ENCODE measurements around the gene TENM4. TPM values are rescaled to one million over a fixed set of nuclear protein-coding genes. Genes with fewer than 3 reads are reported as not detected.
"Not testable (repeated sequence)": the region's sequence is repeated elsewhere in the genome, so short reads cannot be mapped to it uniquely, and the experiment has no call there.

Gene TENM4
- total RNA-seq, 2 experiments from 2014 or later: not detected

GRCh38 chr11:78831571-78831970, 609.3 kb downstream of the TENM4 start:
- POLR2A ChIA-PET: no interaction called here
- Mint-ChIP-seq H3K36me3 (no peaks in the 10 kb centered on the region), H3K4me1 (no peaks in the 10 kb centered on the region), H3K4me3 (no peak overlapping the region), H3K27me3 (peaks cover 12% of the 10 kb centered on the region), H3K27ac (no peak overlapping the region), H3K9me3 (no peaks in the 10 kb centered on the region)
- ATAC-seq (ENCODE audit: low read depth) (no peak), DNase-seq (no peak)

DNA sequence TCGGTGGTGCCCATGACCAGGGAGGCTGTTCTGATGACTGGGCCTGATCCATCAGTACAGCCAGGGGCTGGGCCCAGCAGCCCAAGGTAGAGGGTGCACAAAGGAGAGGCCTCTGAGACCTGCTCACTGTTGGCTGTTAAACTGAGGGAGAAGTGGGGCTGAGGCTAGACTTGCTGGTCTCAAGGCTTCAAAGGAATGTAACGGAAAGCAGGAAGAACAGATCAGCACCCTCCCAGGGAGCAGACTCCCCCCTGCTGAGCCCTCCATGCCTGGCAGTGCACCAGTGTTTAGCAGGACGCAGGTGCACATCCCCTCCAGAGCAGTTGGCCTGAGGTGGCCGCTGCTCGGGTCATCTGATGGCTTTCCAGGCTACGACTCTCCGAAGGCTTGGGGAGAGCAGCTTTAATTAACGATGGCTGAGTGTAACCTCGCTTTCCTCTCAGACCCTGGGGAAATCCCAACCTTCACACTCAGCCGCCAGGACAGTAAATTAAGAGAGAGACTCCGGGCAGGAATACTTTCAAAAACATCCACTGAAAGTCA, 610.5 kb downstream of the TENM4 start:
- Mint-ChIP-seq H3K4me3 (no peak overlapping the region), H3K36me3 (no peaks in the 10 kb centered on the region), H3K4me1 (no peaks in the 10 kb centered on the region), H3K9me3 (no peaks in the 10 kb centered on the region), H3K27me3 (peaks cover 7% of the 10 kb centered on the region), H3K27ac (no peak overlapping the region)
- POLR2A ChIA-PET: no interaction called here
- ATAC-seq (ENCODE audit: low read depth): no peak
- DNase-seq: no peak

DNA sequence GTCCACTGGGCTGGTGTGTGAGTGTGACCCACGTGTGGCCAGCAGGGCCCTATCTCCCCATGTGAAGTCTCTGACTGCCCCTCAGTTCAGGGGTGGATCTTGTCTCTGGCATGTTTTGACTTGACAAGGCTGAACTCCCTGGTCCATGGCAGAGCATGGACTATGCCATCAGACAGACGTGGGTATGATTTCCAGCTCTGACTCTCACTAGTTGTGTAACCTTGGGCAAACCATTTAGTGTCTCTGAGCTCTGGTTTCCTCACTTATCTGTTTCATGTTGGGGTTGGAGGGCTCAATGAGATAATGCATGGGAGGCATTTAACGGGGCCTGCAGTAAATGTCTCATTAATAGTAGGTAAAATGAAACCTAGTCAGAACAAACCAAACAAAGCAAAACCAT, 611.7 kb downstream of the TENM4 start:
- DNase-seq (no peak), ATAC-seq (ENCODE audit: low read depth) (no peak)
- Mint-ChIP-seq H3K27me3 (peaks cover 7% of the 10 kb centered on the region), H3K9me3 (no peaks in the 10 kb centered on the region), H3K36me3 (no peaks in the 10 kb centered on the region), H3K27ac (no peak overlapping the region), H3K4me1 (no peaks in the 10 kb centered on the region), H3K4me3 (no peak overlapping the region)
- POLR2A ChIA-PET: no interaction called here

DNA sequence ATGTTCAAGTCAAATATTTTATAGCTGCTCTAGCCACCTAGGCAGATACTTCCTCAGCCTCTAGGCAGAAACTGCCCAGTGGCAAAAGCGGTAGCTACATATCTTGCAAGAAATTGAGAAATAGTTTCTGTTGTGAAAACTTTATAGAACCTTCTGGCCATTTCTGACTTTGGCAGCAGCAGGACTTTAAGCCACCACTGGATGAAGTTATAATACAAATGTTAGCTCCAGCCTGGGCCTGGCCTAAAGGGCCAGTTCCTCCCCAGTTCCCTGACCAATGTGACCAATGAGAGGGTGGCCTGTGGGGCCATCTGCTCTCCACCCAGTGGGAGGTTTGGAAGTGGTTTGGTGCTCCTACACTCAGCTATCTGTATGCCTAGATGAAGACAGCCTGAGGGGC, 612.2 kb downstream of the TENM4 start:
- ATAC-seq (ENCODE audit: low read depth) (no peak), DNase-seq (no peak)
- no peaks in the 10 kb centered on the region for H3K4me1 Mint-ChIP-seq

GRCh38 chr11:78827291-78827690, 613.5 kb downstream of the TENM4 start:
- H3K4me1 Mint-ChIP-seq; H3K9me3 Mint-ChIP-seq; ATAC-seq (ENCODE audit: low read depth); DNase-seq; H3K4me3 Mint-ChIP-seq; H3K27me3 Mint-ChIP-seq; H3K27ac Mint-ChIP-seq; H3K36me3 Mint-ChIP-seq; POLR2A ChIA-PET: not testable (repeated sequence)

More for the DNA sequence above, 612.2 kb downstream of the TENM4 start:
- no peaks in the 10 kb centered on the region for H3K36me3 Mint-ChIP-seq
- POLR2A ChIA-PET: no interaction called here
- H3K4me3 Mint-ChIP-seq: no peak overlapping the region
- no peak overlapping the region for H3K27ac Mint-ChIP-seq
- H3K27me3 Mint-ChIP-seq: peaks cover 5% of the 10 kb centered on the region
- no peaks in the 10 kb centered on the region for H3K9me3 Mint-ChIP-seq

- Mint-ChIP-seq H3K4me1 (no peaks in the 10 kb centered on the region), H3K27me3 (no peaks in the 10 kb centered on the region), H3K27ac (no peak overlapping the region), H3K9me3 (no peaks in the 10 kb centered on the region), H3K4me3 (no peak overlapping the region), H3K36me3 (no peaks in the 10 kb centered on the region)
- ATAC-seq (ENCODE audit: low read depth) (no peak), DNase-seq (no peak)
- POLR2A ChIA-PET: no interaction called here
Observed at GRCh38 chr11:78825591-78826020, 615.2 kb downstream of the TENM4 start.

DNA sequence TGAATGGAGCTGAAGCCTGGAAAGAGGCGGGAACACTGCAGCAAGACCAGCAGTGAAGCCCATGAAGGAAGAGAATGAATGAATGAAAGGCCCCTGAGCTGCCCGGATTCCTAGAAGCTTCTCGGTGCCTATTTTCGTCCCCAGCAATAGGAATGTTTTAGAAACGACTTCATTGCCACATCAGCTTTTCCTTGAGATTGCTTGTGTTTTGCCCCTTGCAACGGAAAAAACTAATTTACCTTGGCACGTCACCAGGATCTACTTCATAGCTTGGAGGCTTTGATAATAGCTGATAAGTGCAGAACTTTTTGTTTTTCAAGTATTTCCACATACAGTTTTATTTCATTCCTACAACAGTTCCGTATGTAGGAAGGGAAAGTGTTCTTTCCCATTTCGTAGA, 617.2 kb downstream of the TENM4 start:
- DNase-seq (no peak), ATAC-seq (ENCODE audit: low read depth) (no peak)
- no peaks in the 10 kb centered on the region for H3K9me3 Mint-ChIP-seq
- POLR2A ChIA-PET: no interaction called here
- no peaks in the 10 kb centered on the region for H3K36me3 Mint-ChIP-seq
- no peak overlapping the region for H3K27ac Mint-ChIP-seq
- H3K27me3 Mint-ChIP-seq: peaks cover 6% of the 10 kb centered on the region
- no peak overlapping the region for H3K4me3 Mint-ChIP-seq
- no peaks in the 10 kb centered on the region for H3K4me1 Mint-ChIP-seq

DNA sequence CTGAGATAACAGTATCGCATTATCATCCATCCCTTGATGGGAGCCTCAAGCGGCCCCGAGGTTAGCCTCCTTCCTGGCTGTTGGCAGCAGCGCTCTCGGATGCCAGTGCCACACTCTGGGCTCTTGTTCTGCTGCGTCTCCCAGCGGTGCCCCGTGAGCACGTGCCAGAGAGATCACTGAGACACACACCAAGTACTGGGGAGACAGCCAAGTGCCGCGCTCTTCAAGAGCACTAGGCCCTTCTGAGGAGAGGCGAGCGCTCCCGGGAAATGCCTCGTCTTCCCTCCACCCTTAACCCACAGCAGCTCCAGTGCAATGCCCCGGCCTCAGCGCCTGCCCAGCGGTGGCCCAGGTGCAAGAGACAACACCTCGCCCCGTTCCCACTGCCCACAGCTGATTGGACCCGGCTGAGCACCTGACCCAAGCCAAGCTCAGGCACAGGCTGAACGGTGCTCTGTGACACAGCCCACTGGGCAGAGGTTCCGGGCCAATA, 617.9 kb downstream of the TENM4 start:
- Mint-ChIP-seq H3K27me3 (peaks cover 9% of the 10 kb centered on the region), H3K4me1 (no peaks in the 10 kb centered on the region), H3K4me3 (no peak overlapping the region), H3K9me3 (no peaks in the 10 kb centered on the region), H3K27ac (no peak overlapping the region), H3K36me3 (no peaks in the 10 kb centered on the region)
- no peak for ATAC-seq (ENCODE audit: low read depth)
- no peak for DNase-seq
- POLR2A ChIA-PET: no interaction called here

DNA sequence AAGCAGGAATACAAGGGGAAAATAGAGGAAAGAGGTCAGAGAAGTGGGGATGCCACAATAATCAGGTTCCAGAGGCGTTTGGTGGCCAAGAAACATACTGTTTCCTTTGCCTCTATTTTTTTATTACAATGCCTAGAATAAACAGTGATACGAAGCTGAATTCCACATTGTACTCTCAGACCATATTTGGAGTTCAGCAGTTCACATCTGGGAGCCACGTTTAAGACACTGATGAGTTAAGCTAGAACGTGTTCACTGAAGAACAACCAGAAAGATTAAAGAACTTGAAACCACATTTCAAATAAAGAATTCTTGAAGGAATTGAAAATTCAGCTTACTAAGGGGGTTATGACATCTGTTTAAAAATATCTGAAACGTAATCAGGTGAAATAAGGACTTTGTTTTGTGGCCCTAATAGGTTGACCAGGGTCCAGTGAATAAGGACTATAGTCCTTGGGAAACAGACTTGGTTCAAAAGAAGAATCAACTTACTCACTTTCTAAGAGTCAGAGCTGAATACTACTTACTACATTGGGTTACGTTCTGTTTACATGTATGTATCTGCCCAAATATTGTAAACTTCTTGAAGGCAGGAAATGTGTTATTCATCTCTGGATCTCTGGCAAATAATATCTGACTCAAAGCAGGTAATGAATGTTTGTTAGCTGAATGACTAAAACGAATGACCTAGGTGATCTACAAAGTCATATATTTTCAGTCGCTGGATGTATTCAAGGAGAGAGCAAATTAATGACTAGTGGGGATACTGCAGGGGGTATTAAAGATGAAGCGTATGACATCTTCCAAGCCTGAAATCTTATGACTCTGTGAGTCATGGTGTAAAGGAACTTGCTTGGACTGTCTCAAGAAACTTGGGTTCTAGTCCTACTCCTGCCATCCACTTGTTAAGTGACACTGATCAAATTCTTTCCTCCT, 619.2 kb downstream of the TENM4 start:
- no peaks in the 10 kb centered on the region for H3K4me1 Mint-ChIP-seq
- no peak overlapping the region for H3K27ac Mint-ChIP-seq
- no peak for DNase-seq
- H3K4me3 Mint-ChIP-seq: no peak overlapping the region
- H3K27me3 Mint-ChIP-seq: peaks cover 14% of the 10 kb centered on the region
- POLR2A ChIA-PET: no interaction called here
- H3K9me3 Mint-ChIP-seq: no peaks in the 10 kb centered on the region
- no peak for ATAC-seq (ENCODE audit: low read depth)
- no peaks in the 10 kb centered on the region for H3K36me3 Mint-ChIP-seq

GRCh38 chr11:78820741-78821140, 620.1 kb downstream of the TENM4 start:
- POLR2A ChIA-PET: no interaction called here
- H3K4me1 Mint-ChIP-seq: no peaks in the 10 kb centered on the region
- H3K36me3 Mint-ChIP-seq: no peaks in the 10 kb centered on the region
- peaks cover 17% of the 10 kb centered on the region for H3K27me3 Mint-ChIP-seq
- H3K4me3 Mint-ChIP-seq: no peak overlapping the region
- ATAC-seq (ENCODE audit: low read depth): no peak
- no peak overlapping the region for H3K27ac Mint-ChIP-seq
- no peaks in the 10 kb centered on the region for H3K9me3 Mint-ChIP-seq
- DNase-seq: no peak

- Mint-ChIP-seq H3K4me3 (no peak overlapping the region), H3K27me3 (peaks cover 20% of the 10 kb centered on the region), H3K27ac (no peak overlapping the region), H3K4me1 (no peaks in the 10 kb centered on the region), H3K36me3 (no peaks in the 10 kb centered on the region), H3K9me3 (no peaks in the 10 kb centered on the region)
- ATAC-seq (ENCODE audit: low read depth) (no peak), DNase-seq (no peak)
- POLR2A ChIA-PET: no interaction called here
Observed at GRCh38 chr11:78818201-78818600, 622.6 kb downstream of the TENM4 start.

GRCh38 chr11:78815831-78816230, 625.0 kb downstream of the TENM4 start:
- no peak overlapping the region for H3K27ac Mint-ChIP-seq
- DNase-seq (no peak), ATAC-seq (ENCODE audit: low read depth) (no peak)
- H3K36me3 Mint-ChIP-seq: no peaks in the 10 kb centered on the region
- POLR2A ChIA-PET: no interaction called here
- peaks cover 20% of the 10 kb centered on the region for H3K27me3 Mint-ChIP-seq
- H3K9me3 Mint-ChIP-seq: no peaks in the 10 kb centered on the region
- H3K4me1 Mint-ChIP-seq: no peaks in the 10 kb centered on the region
- no peak overlapping the region for H3K4me3 Mint-ChIP-seq

- peaks cover 17% of the 10 kb centered on the region for H3K27me3 Mint-ChIP-seq
- no peak overlapping the region for H3K27ac Mint-ChIP-seq
- H3K36me3 Mint-ChIP-seq: no peaks in the 10 kb centered on the region
- POLR2A ChIA-PET: no interaction called here
- H3K9me3 Mint-ChIP-seq: no peaks in the 10 kb centered on the region
- ATAC-seq (ENCODE audit: low read depth) (no peak), DNase-seq (no peak)
- no peaks in the 10 kb centered on the region for H3K4me1 Mint-ChIP-seq
- no peak overlapping the region for H3K4me3 Mint-ChIP-seq
Observed at GRCh38 chr11:78812513-78813293, 628.1 kb downstream of the TENM4 start.
